Left hindlimb (tissue), 1 donor: Measurements from ENCODE around the gene GLP1R.
"Not testable (repeated sequence)": the region's sequence is repeated elsewhere in the genome, so short reads cannot be mapped to it uniquely, and the experiment has no call there.

Source experiments
- DNase-seq: peaks from one replicate; pipeline ENCODE4 v3.0.0-alpha.2; 2018

The GLP1R gene

DNA sequence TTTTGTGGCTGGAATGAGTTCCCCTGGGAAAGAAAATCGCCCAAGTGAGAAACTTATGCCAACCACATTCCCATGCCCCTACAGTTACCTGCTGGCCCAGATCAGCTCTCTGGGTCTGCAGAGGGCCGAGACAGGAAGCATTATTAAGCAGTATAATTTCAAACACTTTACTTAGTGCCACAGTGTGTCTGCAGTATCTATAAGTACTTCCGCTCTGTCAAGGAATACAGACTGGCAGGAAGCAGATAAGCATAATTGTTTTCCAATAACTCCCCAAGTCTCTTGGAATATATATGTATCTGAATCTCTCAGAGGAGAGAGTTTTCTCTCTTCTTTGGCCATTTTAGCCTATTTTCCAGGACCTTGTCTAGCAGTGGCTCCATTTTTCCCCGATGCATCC is 41.5 kb downstream of the GLP1R start:
- DNase-seq, result no peak

DNA sequence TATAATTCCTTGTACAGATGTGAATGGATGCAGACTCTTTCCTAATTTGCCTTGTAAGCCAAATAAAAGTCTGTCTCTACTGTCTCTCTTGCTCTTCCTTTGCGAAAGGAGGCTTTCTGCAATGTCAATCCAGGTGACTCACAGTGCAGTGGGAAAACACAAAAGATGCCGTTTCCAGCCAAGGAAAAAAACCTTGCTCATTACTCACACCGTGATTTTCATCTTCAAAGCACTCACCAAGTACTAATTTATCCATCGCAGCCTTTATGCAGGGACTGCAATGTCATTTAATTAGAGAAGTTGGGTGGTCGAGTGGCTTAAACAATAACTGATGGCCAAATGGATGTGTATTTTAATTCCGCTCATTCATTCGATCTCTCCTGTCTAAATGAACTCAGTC is 42.6 kb downstream of the GLP1R start:
- no peak for DNase-seq

DNA sequence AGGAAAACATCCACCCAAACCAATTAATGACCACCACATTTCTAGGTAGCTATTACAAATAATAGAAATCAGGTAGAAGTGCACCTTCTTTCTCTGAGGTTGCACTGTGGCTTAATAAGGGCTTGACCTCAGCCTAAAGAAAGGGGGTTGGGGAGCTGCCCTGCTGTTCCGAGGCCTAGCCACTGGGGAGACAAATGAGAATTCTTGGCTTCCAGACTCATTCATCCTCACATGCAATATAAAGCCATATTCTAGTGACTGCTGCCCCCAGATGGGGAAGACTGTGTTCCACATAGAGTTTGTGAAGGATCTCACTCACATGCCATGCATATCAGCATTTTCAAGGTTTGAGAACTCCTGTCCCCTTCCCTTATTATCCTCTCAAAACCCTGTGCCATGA is 43.5 kb downstream of the GLP1R start:
- DNase-seq, result no peak

DNA sequence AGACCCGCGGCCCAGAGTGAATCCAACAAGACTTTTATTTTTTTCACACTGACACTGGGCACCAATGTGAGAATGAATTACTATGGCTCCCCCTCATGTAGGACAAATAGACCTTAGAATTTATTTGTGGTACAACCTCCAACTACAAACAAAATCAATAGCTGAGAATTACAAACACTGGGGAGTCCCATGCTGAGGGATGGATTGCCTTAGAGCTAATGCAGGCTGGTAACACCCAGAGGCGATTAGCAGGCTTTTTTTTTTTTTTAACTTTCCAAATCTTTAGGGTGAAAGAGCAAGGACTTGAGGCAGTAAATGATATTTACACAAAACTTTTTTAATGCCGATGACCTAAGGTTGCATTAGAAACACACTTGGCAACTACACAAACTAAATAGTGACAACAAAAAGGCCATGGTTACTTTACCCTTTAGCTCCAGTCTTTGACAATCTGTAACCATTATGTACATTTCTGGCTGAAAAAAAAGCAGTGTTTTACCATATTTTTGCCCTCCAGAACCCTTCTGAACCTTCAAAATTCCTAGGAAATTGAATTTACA is 44.6 kb downstream of the GLP1R start:
- DNase-seq, result no peak

DNA sequence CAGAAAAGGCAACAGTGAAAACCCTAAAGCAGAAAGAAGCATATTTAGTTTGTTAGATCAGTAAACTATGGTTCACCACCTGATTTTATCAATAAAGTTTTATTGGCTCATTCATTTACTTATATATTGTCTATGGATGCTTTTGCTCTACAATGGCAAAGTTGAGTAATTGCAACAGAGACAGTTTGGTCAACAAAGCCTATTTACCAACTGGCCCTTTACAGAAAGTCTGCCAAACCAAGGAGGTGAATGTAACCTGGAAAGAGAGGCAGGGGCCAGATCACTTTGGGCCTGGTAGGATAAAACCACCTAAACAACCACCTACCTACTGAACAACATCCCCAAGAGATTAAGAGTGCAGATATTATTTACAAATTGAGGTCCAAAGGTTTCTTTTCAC is 47.0 kb downstream of the GLP1R start:
- DNase-seq, result no peak

DNA sequence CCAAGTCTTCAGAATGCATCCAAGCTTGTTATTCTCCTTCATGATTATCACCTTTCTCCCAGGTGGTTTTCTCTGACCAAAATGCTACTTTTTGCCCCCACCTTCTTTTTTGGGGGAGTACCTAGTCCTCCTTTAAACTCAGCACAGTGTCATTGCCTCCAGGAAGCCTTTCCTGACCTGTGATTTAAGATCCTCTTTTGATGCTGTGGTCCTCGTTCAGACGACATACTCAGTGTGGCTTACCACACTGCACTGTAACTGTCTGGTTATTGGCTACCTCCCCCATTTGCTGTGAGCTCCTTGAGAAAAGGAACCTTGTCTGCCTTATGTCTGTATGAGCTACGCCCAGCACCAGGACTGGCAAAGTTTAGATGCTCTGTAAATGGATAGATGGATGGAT is 51.8 kb downstream of the GLP1R start:
- no peak for DNase-seq

DNA sequence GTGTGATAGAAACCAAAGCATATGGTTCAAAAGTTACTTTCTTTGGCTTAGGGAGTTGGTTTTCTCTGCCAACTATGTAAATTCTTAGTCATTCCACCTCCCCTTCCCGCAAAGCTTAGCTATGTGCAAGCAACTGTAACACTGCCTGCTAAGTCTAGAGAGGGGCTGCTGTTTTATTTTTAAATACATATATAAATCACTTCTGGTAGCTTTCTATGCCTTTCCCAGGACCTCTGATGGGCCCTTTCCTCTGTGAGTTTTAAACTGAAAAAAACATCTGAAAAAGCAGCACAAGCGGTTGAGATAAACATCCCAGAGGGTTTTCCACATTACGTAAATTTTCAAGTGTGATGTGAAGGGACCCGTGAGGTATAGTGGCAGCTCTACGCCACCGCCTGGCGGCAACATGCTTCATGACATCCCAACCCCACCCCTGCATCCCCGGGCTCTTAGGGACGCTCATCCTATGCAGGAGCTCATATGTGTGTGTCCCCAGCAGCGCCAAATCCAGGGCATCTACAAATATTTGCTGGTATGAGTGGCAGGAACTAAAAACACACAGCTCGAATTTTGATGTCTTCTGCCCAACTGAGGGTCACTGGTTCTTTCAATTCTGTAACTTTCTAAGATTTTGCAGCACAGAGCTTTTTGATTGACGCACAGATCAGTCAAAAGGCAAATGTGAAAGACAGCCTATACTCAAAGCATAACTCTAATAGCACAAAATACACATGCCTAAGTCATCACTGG is 53.7 kb downstream of the GLP1R start:
- DNase-seq, result peak; percentile 54

DNA sequence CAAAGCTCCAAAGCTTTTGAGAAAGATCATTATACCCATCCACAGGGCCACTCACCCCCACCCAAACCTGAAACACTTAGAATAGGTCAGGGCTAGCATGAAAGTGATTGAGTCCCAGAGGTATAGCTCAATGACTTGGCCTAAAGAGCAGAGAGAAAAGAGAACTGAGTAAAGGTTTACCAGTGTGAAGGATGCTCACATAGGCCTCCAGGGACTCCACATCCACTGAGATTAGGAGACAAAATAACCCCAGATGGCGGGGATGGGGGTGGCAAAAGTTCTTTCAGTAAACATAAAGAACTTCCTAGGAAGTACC is 54.2 kb downstream of the GLP1R start:
- no peak for DNase-seq

DNA sequence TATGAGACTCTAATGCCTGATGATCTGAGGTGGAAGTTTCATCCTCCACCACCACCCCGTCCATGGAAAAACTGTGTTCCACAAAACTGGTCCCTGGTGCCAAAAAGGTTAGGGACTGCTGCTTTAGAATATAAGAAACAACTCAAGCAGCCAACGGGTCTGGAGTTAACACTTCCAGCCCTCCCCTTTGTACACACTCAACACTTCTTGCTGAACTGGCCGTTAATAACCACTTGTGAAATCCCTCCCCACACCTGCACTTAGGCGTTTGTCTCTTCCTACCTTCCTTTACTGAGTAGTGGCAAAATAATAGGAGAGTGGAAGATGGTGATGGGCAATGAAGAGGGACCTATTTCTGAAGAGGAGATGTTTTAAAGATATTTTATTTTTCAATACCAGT is 55.9 kb downstream of the GLP1R start:
- no peak for DNase-seq

DNA sequence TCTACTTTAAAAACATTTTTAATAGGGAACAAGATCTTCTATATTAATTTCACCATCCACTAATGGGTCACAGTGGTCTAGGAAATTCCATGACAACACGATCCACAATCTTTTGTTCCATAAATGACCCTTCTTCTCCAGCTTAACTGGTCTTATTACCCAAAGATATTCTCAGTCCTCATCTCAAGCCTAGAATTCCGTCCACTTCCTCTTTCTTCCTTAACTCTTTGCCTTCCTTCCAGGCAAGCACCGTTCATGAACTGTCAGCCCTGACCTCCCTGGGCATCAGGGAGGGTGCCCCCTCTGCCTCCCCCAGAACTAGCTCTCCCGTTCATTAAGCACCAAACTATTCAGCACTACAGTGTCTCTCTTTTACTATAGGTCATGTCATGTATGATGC is 58.5 kb downstream of the GLP1R start:
- no peak for DNase-seq

DNA sequence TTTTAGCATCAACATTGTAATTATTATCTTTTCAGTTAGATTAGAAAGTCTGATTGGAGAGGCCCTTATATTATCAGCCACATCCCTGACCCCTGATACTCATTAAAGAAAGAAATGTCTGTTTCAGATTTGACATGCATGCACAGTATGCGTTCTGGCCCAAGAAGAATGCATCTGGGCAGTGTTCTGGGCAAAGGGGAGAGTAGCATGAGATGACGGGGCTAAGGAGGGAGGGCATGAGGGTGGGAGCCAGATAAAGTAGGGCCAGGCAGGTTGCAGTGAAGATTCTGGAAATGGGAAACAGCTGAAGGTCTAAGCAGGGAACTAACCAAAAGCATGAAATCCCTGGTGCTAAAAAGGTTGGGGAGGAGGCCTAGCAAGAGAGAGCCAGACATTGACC is 59.1 kb downstream of the GLP1R start:
- no peak for DNase-seq

DNA sequence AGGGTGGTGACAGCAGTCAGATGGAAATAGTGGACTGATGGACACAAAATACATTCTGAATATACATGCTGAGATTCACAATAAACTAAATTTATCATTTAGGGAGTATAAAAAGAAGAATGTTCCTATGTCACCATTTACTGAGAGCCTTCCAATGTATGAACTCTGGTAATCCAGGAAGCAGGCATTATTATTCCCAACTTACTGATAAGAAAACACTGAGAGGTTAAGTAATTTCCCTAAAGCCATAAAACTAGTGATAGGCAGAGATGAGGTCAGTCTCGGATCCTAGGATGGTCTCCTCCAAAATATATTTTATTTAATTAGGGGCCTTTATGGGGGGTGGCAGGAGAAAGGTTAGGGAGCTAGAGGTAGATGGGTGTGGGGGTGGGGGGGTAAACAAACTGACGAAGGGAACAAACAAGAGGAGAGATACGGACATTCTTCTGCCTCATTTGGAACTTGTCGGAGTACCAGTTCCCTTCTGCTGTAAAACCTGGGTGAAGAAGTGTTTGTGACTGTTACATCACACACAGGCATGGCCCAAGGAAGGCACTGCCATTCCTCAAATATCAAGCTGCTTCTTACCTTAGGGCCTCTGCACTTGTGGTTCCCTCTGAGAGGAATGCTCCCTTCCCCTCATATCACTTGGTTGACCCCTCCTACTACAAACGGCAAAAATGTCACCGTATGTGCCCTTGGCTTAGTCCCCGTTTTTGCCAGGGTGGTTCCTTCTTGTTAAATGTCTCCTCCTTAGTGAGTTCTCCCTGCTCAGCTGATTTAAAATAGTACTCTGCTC is 59.7 kb downstream of the GLP1R start:
- DNase-seq, result no peak

DNA sequence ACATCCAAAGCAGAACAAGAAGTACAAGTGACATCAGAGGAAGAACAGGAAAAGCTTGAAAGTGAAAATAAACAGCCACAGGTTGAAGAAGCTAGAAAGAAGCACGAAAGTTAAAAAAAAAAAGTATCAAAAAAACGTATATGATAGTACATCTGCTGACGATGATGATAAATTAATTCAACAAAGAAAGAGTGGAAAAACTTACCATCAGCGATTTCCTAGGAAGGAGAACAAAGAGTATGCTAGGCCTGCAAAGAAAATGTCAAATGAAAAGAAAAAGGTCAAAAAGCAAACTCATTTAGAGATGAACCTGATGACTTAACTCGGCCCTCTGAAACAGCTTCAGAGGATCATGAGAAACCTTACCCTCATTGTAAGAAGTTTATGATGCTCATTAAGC is 62.7 kb downstream of the GLP1R start:
- no peak for DNase-seq

DNA sequence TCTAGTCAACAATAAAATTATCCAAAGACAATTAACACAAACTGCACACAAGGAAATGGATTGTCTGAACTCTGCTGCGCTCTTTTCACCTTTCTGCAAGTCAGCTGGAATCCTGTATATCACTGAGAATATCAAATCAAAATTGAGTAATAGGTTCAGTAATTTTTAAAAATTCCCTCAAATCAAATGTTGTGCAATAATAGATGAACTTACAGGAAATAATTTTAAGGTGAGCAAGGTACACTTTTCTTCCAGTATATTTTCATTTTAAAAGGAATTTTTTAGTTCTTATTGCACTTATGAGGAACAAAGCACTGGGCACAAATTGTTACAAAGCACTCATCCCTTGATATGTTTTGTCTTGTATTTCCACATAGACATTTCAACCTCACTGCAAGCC is 65.2 kb downstream of the GLP1R start:
- no peak for DNase-seq

DNA sequence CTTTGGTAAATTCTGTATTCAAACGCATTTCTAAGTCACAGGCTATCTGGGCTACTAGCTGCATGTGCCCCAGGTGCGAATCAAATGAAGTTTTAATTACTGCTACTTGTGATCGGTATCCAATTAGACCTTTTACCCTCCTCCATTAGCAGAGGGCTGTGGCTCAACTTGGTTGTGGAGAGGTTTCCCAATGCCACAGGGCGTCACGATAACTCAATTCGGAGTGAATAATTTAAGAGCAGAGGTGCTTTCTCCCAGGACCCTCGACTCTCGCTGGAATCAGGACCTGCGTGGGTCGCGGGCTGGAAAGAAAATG is 65.8 kb downstream of the GLP1R start:
- DNase-seq, result no peak

DNA sequence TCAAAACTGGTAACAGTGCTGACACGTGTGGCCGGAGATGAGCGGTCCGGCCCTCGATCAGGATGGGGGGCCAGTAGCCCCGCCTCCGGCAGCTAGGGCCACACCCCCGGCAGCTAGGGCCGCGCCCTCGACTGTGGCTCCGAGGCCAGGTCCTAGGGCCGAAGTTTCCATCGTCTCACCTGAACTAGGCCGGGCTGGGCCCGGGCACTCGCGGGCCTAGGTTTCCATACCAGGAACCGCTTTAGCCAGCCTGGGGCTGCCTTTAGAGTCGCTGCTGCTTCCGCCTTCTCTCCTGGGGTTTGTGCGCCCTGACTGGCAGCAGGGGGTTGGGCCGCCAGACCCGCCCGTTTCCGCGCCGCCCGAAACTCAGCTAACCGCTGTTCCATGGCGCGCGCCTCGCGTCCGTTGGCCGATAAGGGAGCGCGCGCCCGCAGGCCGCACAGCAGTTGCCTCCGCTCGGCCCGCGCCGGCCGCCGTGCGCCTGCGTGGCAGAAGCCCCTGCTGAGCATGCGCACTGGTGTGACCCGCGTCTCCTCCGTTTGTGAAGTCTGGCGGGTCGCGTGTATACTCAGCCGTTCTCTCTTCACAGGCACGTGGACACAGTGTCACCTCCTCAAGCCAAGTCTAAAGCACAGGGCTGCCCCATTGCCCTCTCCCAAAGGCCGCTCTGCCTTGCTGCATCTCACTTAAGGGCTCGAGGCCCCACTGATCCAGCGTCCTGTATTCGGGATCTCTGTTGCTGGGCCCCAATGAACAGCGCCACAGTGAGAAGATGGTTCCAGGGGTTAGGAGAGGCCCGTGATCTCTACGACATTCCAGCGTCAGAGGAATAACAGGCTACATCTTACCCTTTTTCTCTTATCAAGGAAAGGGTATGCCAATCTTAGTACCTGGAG is 66.4 kb downstream of the GLP1R start, which contains the start of gene SAYSD1:
TSS of gene SAYSD1 (minus strand) at position 483 of the 896 bp plus-strand sequence. CDS start at position 386, 97 bp downstream.
- peak; percentile 93 for DNase-seq

DNA sequence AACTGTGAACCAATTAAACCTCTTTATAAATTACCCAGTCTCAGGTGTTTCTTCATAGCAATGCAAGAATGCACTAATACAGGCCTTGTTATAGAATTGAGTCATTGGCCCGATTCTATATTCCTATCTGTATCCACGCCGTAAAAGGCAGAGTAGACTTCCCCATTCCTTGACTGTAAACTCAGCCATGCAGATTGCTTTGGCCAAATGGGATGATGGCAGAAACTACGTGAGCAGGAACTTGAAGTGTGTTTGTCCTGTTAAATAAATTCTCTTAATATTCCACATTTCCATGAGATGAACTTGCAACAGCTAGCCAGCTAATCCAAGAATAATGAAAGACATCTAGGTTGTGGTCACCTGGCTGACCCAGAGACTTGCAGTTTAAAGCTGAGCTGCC is 70.3 kb downstream of the GLP1R start:
- DNase-seq, result no peak

DNA sequence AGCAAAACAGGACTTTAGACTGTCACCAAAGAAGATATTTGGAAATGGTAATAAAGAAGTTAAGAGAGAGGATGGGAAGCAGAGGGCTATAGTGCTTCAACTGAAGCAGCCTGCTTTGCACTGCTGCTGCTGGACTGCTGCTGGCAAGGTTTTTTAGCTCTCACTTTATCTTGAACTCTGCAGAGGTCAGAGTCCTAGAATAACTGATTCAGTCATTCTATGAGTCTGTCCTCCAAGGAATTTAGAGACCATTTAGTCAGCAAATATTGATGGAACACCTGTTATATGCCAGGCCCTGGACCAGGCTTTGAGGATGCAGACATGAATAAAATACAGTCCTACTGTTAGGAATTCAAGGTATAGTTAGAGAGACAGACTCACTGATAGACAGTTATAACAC is 75.5 kb downstream of the GLP1R start:
- DNase-seq, result no peak

DNA sequence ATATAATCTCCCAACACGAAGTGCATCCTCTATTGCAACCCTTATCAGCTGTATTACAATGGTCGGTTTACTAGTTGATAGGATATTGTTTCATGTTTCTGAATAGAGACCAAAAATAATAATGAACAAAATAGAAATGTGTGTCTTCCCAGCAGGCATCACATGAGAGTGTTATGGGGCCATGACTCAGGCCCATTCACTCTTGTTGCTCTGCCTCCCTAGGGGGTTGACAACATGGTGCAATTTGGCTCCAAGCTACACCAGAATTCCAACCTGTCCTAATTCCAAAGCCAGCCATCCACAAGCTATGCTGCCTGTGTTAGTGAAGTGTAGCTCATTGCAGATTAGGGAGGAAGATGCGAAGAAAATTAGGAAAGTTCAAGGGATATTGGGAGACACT is 79.5 kb downstream of the GLP1R start:
- no peak for DNase-seq

DNA sequence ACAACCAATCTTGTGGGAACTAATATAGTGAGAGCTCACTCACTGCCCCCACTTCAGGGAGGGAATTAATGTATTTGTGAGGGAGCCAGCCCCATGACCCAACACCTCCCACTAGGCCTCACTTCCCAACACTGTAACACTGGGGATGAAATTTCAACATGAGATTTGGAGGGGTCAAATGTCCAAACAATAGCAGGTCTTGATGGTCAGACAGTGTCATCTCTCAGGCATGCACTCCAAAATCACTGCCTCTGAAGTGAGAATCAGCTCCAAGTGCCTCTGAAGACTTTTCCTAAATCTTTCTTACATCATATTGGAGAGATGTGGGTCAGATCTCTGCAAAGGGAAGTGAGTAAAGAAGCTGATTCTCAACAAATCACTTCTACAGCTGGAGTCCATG is 80.3 kb downstream of the GLP1R start:
- DNase-seq, result no peak

DNA sequence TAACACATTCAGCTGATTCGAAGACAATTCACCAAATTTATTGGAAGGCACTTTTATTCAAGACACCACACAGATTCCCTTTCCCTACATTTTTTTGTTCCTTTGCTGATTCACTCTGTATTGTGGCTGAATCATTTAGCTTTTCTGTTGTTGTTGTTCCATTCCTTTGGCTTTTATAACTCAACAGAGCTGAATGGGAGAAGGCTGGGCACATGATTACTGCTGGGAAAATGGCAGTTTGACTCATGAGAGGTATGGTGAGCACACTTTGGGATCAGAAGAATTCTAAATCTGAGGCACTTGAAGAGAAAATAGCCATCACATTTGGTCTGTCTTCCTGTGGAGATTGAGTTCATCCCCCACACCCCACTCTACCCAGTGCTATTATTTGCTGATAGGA is 82.1 kb downstream of the GLP1R start:
- DNase-seq, result no peak

DNA sequence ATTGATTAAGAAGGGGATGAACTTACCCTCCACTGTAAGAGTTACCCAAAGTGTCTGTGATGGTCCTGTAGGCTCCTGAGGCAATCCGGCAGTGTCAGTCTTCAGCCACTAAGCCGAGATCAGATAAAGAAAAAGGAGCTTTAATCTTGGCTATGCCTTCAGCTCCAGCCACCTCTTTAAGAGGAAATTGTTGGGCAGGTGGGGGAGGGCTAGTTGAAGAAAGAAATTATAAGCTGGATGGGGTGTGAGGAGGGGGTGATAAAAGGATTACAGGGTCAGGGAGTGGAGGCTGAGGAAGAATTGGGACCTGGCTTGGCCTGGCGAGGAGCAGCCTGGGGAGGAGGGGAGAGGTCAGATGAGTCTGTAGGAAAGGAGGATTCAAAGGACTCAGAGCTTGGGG is 86.2 kb downstream of the GLP1R start:
- not testable (repeated sequence) for DNase-seq

DNA sequence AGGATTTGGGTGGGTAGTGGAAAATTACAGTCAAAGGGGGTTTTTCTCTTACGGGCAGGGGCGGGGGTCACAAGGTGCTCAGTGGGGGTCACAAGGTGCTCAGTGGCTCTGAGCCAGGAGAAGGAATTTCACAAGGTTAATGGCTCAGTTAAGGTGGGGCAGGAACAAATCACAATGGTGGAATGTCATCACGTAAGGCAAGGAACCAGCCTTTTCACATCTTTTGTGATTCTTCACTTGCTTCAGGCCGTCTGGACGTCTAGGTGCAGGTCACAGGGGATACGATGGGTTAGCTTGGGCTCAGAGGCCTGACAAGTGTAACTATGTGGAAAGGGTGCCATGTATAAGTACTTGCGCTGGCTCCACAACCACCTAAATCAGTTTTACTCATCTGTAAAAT is 87.6 kb downstream of the GLP1R start:
- not testable (repeated sequence) for DNase-seq
